OCI-LY1 (cell line): ENCODE results near the gene SF1.

Source experiments
- H2AFZ ChIP-seq: fragments of 200-600 bp; sonication (generic), shearing (Covaris generic); 2 replicates; pipeline ENCODE4 v1.6.0; 2014; ENCODE audit warnings: antibody characterized with exemption, mild to moderate bottlenecking, low read length
- H3F3A ChIP-seq: fragments of 200-600 bp; sonication (generic), shearing (Covaris generic); 2 replicates; pipeline ENCODE4 v1.6.0; 2014; ENCODE audit warnings: mild to moderate bottlenecking, antibody characterized with exemption, low read length, moderate library complexity; ENCODE audit not compliant: insufficient read depth
- H3K27ac ChIP-seq: fragments of 200-600 bp; sonication (generic); 2 replicates; pipeline ENCODE4 v1.5.1; 2014; ENCODE audit warnings: low read length, mixed run types, mild to moderate bottlenecking, low read depth; ENCODE audit not compliant: poor library complexity, severe bottlenecking
- H3K27me3 ChIP-seq: fragments of 200-600 bp; sonication (generic); 2 replicates; pipeline ENCODE4 v1.6.0; 2014; ENCODE audit warnings: antibody characterized with exemption, mild to moderate bottlenecking, low read length, moderate library complexity; ENCODE audit not compliant: insufficient read depth
- H3K36me3 ChIP-seq: fragments of 200-600 bp; sonication (generic); 2 replicates; pipeline ENCODE4 v1.6.1; 2014; ENCODE audit warnings: mild to moderate bottlenecking, antibody characterized with exemption, low read length, moderate library complexity, mixed read lengths; ENCODE audit not compliant: insufficient read depth
- H3K4me1 ChIP-seq: fragments of 200-600 bp; sonication (generic); 2 replicates; pipeline ENCODE4 v1.5.1; 2014; ENCODE audit warnings: mild to moderate bottlenecking, low read length, moderate library complexity; ENCODE audit not compliant: insufficient read depth, severe bottlenecking
- H3K4me2 ChIP-seq: fragments of 200-600 bp; sonication (generic), shearing (Covaris generic); 2 replicates; pipeline ENCODE4 v1.6.1; 2014; ENCODE audit warnings: low read length
- H3K4me3 ChIP-seq: fragments of 200-600 bp; sonication (generic); 2 replicates; pipeline ENCODE4 v1.5.1; 2014; ENCODE audit warnings: low read length, low read depth, mild to moderate bottlenecking, mixed read lengths; ENCODE audit not compliant: poor library complexity, severe bottlenecking
- H3K79me2 ChIP-seq: fragments of 200-600 bp; shearing (Covaris generic); 2 replicates; pipeline ENCODE4 v1.6.1; 2016; ENCODE audit warnings: mixed run types, low read length, mixed read lengths; ENCODE audit not compliant: insufficient read depth
- H3K9ac ChIP-seq: fragments of 200-600 bp; sonication (generic), shearing (Covaris generic); 2 replicates; pipeline ENCODE4 v1.6.1; 2014; ENCODE audit warnings: mild to moderate bottlenecking, low read length, mixed read lengths
- H3K9me2 ChIP-seq: fragments of 200-600 bp; sonication (generic), shearing (Covaris generic); 2 replicates; pipeline ENCODE4 v1.6.1; 2014; ENCODE audit warnings: low read depth, mild to moderate bottlenecking, low read length, mixed read lengths
- H3K9me3 ChIP-seq: fragments of 200-600 bp; shearing (Covaris generic); 2 replicates; pipeline ENCODE4 v1.6.1; 2014; ENCODE audit warnings: low read length, mixed read lengths
- H4K20me1 ChIP-seq: fragments of 200-600 bp; sonication (generic), shearing (Covaris generic); 2 replicates; pipeline ENCODE4 v1.6.0; 2016; ENCODE audit warnings: mild to moderate bottlenecking, low read length; ENCODE audit not compliant: insufficient read depth
- CTCF ChIP-seq: fragments of 200-600 bp; sonication (generic), shearing (Covaris generic); IDR thresholded peaks from 2 replicates; pipeline ENCODE4 v1.5.1; 2017; ENCODE audit warnings: mild to moderate bottlenecking, antibody characterized with exemption, low read length, moderate library complexity, mixed read lengths
- EZH2 ChIP-seq: fragments of 200-600 bp; sonication (generic), shearing (Covaris generic); IDR thresholded peaks from 2 replicates; pipeline ENCODE4 v1.8.0; 2017; ENCODE audit warnings: borderline replicate concordance, mixed run types, mild to moderate bottlenecking, antibody characterized with exemption, low read length, moderate library complexity, mixed read lengths

The SF1 gene

GRCh38 chr11:64778223-64778472 lies 194 bp downstream of the SF1 start:
- H3K79me2 ChIP-seq: peaks cover 27% of the 10 kb centered on the region
- H3K9me3 ChIP-seq: no peaks in the 10 kb centered on the region
- H2AFZ ChIP-seq: no peak overlapping the region
- no peaks in the 10 kb centered on the region for H3F3A ChIP-seq
- H4K20me1 ChIP-seq: peaks cover 13% of the 10 kb centered on the region
- H3K27ac ChIP-seq: peak overlapping the region; percentile 97
- H3K9me2 ChIP-seq: no peaks in the 10 kb centered on the region
- H3K4me2 ChIP-seq: peak overlapping the region; percentile 53
- peak overlapping the region; percentile 83 for H3K4me3 ChIP-seq
- H3K27me3 ChIP-seq: no peaks in the 10 kb centered on the region
- TF ChIP-seq EZH2 (no peak), CTCF (no peak)
- H3K36me3 ChIP-seq: peaks cover 44% of the 10 kb centered on the region
- H3K4me1 ChIP-seq: peaks cover 67% of the 10 kb centered on the region
- peak overlapping the region; percentile 92 for H3K9ac ChIP-seq

GRCh38 chr11:64777449-64778222 lies 706 bp downstream of the SF1 start:
- Histone ChIP-seq H3K9me2 (no peaks in the 10 kb centered on the region), H2AFZ (no peak overlapping the region), H3K4me2 (peak overlapping the region; percentile 87), H3K9ac (peak overlapping the region; percentile 92), H3K9me3 (no peaks in the 10 kb centered on the region), H4K20me1 (peaks cover 13% of the 10 kb centered on the region), H3K27me3 (no peaks in the 10 kb centered on the region), H3K4me3 (peak overlapping the region; percentile 99), H3F3A (peaks cover 4% of the 10 kb centered on the region; the same call in 1 of the 2 replicates), H3K4me1 (peaks cover 67% of the 10 kb centered on the region), H3K79me2 (peaks cover 27% of the 10 kb centered on the region), H3K27ac (peak overlapping the region; percentile 97), H3K36me3 (peaks cover 49% of the 10 kb centered on the region)
- TF ChIP-seq CTCF (no peak), EZH2 (no peak)

GRCh38 chr11:64776875-64777274 lies 1.5 kb downstream of the SF1 start:
- Histone ChIP-seq H3K27me3 (no peaks in the 10 kb centered on the region), H3K4me2 (peak overlapping the region; percentile 87), H4K20me1 (peaks cover 13% of the 10 kb centered on the region), H3K4me1 (peaks cover 67% of the 10 kb centered on the region), H3K9ac (peak overlapping the region; percentile 90), H2AFZ (no peak overlapping the region), H3K36me3 (peaks cover 57% of the 10 kb centered on the region), H3K9me3 (no peaks in the 10 kb centered on the region), H3F3A (peaks cover 5% of the 10 kb centered on the region; the same call in 1 of the 2 replicates), H3K27ac (no peak overlapping the region), H3K9me2 (no peaks in the 10 kb centered on the region), H3K79me2 (peaks cover 27% of the 10 kb centered on the region), H3K4me3 (peak overlapping the region; percentile 99)
- TF ChIP-seq CTCF (no peak), EZH2 (no peak)
